Lower leg skin (tissue), 4 donors: ENCODE results near the gene IBSP. TPM values are rescaled to one million over a fixed set of nuclear protein-coding genes. Genes with fewer than 3 reads are reported as not detected.

ENCODE experiments used
- DNase-seq, 2 donors: peaks; one replicate each; pipeline ENCODE4 v3.0.0-alpha.2; 2019; ENCODE audit warnings: low spot score in 2 of 2
- H3K4me3 ChIP-seq: fragments of 200-600 bp; sonication (generic); 2 replicates; pipeline ENCODE4 v1.5.1; 2017; ENCODE audit warnings: mild to moderate bottlenecking, low read depth; ENCODE audit not compliant: poor library complexity, severe bottlenecking
- CTCF ChIP-seq, 3 donors: fragments of 450-650 bp; IDR thresholded peaks; one replicate each; pipeline ENCODE4 v1.5.1; 2016; ENCODE audit warnings: antibody characterized with exemption in 3 of 3, mild to moderate bottlenecking in 3 of 3, moderate library complexity in 2 of 3
- POLR2A ChIP-seq, 2 donors: fragments of 450-650 bp; IDR thresholded peaks; one replicate each; pipeline ENCODE4 v1.6.1; 2016 to 2017; ENCODE audit warnings: antibody characterized with exemption in 2 of 2, mild to moderate bottlenecking in 1 of 2, moderate library complexity in 1 of 2
- WGBS, 2 donors: methylation state at CpG; one replicate each; pipeline ENCODE4 v1.1.5; 2018; 5-methylcytosine and 5-hydroxymethylcytosine counted together
- intact Hi-C: fragments of 100-400 bp; cut with DNase I; formaldehyde crosslinking; loops from one replicate; pipeline ENCODE4 v1.15.0; 2023; ENCODE audit warnings: low total_unique reads
- total RNA-seq, 4 donors: library from RNA; depleted of rRNA; stranded (reverse); fragments of >200 nt; gene quantifications; one replicate each; pipeline ENCODE4 v1.1.0, GENCODE V29; 2016

Gene IBSP
- total RNA-seq, 4 donors from 2014 or later = not detected

GRCh38 chr4:87783781-87784180 is 15.6 kb upstream of the IBSP start:
- TF ChIP-seq CTCF (IDR thresholded peaks at IDR 0.05) (no peak), POLR2A (IDR thresholded peaks at IDR 0.05) (no peak)
- DNase-seq = no peak
- H3K4me3 ChIP-seq = no peak overlapping the region
- intact Hi-C loops = no loop called here
- 84 to 90% methylated on average over 2 of the region's 2 CpGs for WGBS, 2 donors

- H3K4me3 ChIP-seq = no peak overlapping the region
- DNase-seq = no peak
- 91 to 93% methylated on average over 15 of the region's 15 CpGs for WGBS, 2 donors
- intact Hi-C loops = no loop called here
- TF ChIP-seq CTCF (IDR thresholded peaks at IDR 0.05) = no peak
- no peak for TF ChIP-seq POLR2A (IDR thresholded peaks at IDR 0.05)
Measured at GRCh38 chr4:87785731-87786509, 13.4 kb upstream of the IBSP start.

- no peak overlapping the region for H3K4me3 ChIP-seq
- TF ChIP-seq POLR2A (IDR thresholded peaks at IDR 0.05) (no peak), CTCF (IDR thresholded peaks at IDR 0.05) (no peak)
- intact Hi-C loops = no loop called here
- no peak for DNase-seq
Measured at GRCh38 chr4:87802858-87803257, 3.5 kb downstream of the IBSP start.

- DNase-seq = no peak
- TF ChIP-seq CTCF (IDR thresholded peaks at IDR 0.05) (no peak), POLR2A (IDR thresholded peaks at IDR 0.05) (no peak)
- intact Hi-C loops = no loop called here
- 62 to 69% methylated on average over 2 of the region's 2 CpGs for WGBS, 2 donors
- no peak overlapping the region for H3K4me3 ChIP-seq
Measured at GRCh38 chr4:87803421-87803820, 4.1 kb downstream of the IBSP start.

- TF ChIP-seq CTCF (IDR thresholded peaks at IDR 0.05) (no peak), POLR2A (IDR thresholded peaks at IDR 0.05) (no peak)
- no peak for DNase-seq
- intact Hi-C loops = no loop called here
- no peak overlapping the region for H3K4me3 ChIP-seq
- WGBS, 2 donors = 34 to 35% methylated on average over 2 of the region's 2 CpGs
Measured at GRCh38 chr4:87804871-87805270, 5.5 kb downstream of the IBSP start.

GRCh38 chr4:87805971-87806370 is 6.6 kb downstream of the IBSP start:
- intact Hi-C loops = no loop called here
- DNase-seq = no peak
- H3K4me3 ChIP-seq = no peak overlapping the region
- WGBS, 2 donors = 57 to 58% methylated on average over 2 of the region's 2 CpGs
- TF ChIP-seq CTCF (IDR thresholded peaks at IDR 0.05) = no peak
- no peak for TF ChIP-seq POLR2A (IDR thresholded peaks at IDR 0.05)
